Vagina (tissue), 2 donors: ENCODE results near the gene EGFL6. TPM values are rescaled to one million over a fixed set of nuclear protein-coding genes. Genes with fewer than 3 reads are reported as not detected.
"Not testable (repeated sequence)": the region's sequence is repeated elsewhere in the genome, so short reads cannot be mapped to it uniquely, and the experiment has no call there.

Experiments used
- DNase-seq, 2 donors: peaks; one replicate each; pipeline ENCODE4 v3.0.0-alpha.2; 2017; ENCODE audit errors: extremely low spot score in 2 of 2
- H3K27ac ChIP-seq: fragments of 200-600 bp; sonication (generic); one replicate; pipeline ENCODE4 v1.5.1; 2019
- H3K27me3 ChIP-seq: fragments of 200-600 bp; sonication (generic); one replicate; pipeline ENCODE4 v1.5.1; 2019
- H3K36me3 ChIP-seq, 2 donors: fragments of 200-600 bp; sonication (generic); one replicate each; pipeline ENCODE4 v1.5.1; 2017 to 2019
- H3K4me1 ChIP-seq: fragments of 200-600 bp; sonication (generic); one replicate; pipeline ENCODE4 v1.5.1; 2019
- H3K4me3 ChIP-seq, 2 donors: fragments of 200-600 bp; sonication (generic); 1 replicate in 1 of 2; 2 replicates in 1 of 2; pipeline ENCODE4 v1.5.1; 2016 to 2019
- H3K9me3 ChIP-seq: fragments of 200-600 bp; sonication (generic); one replicate; pipeline ENCODE4 v1.5.1; 2019
- POLR2A ChIP-seq, 2 donors: fragments of 450-650 bp; IDR thresholded peaks; one replicate each; pipeline ENCODE4 v1.6.1; 2017; ENCODE audit warnings: antibody characterized with exemption in 2 of 2, mild to moderate bottlenecking in 2 of 2, moderate library complexity in 2 of 2
- POLR2AphosphoS5 ChIP-seq, 2 donors: sonication (generic); formaldehyde crosslinking; IDR thresholded peaks; one replicate each; pipeline ENCODE4 v1.9.0; 2017; ENCODE audit warnings: antibody characterized with exemption in 2 of 2, mild to moderate bottlenecking in 2 of 2, low read depth in 1 of 2; ENCODE audit not compliant: insufficient read depth in 1 of 2
- intact Hi-C: fragments of 100-400 bp; cut with DNase I; formaldehyde crosslinking; loops from one replicate; pipeline ENCODE4 v1.15.1; 2023
- total RNA-seq: library from RNA; depleted of rRNA; stranded (reverse); fragments of >200 nt; gene quantifications from one replicate; pipeline ENCODE4 v1.2.3, GENCODE V29; 2016
- TF ChIP-seq, protein P1 (sequence below), 3 experiments: fragments of 450-650 bp in 2 of 3; fragments of 200-600 bp in 1 of 3; sonication (generic) in 1 of 3; IDR thresholded peaks; one replicate each; pipeline ENCODE4 v1.5.1; 2017 to 2019; ENCODE audit warnings: antibody characterized with exemption in 3 of 3, mild to moderate bottlenecking in 2 of 3, moderate library complexity in 2 of 3

EGFL6 gene
- total RNA-seq, 1 donor from 2014 or later, result 0.98 TPM

GRCh38 chrX:13614154-13614553 is 44.8 kb downstream of the EGFL6 start:
- no peak for DNase-seq
- H3K9me3 ChIP-seq, result no peaks in the 10 kb centered on the region
- intact Hi-C loops, result no loop called here
- H3K36me3 ChIP-seq, result no peaks in the 10 kb centered on the region
- no peaks in the 10 kb centered on the region for H3K27me3 ChIP-seq
- H3K4me3 ChIP-seq, result no peak overlapping the region
- no peaks in the 10 kb centered on the region for H3K4me1 ChIP-seq
- H3K27ac ChIP-seq, result no peak overlapping the region
- TF ChIP-seq, protein P1, sequence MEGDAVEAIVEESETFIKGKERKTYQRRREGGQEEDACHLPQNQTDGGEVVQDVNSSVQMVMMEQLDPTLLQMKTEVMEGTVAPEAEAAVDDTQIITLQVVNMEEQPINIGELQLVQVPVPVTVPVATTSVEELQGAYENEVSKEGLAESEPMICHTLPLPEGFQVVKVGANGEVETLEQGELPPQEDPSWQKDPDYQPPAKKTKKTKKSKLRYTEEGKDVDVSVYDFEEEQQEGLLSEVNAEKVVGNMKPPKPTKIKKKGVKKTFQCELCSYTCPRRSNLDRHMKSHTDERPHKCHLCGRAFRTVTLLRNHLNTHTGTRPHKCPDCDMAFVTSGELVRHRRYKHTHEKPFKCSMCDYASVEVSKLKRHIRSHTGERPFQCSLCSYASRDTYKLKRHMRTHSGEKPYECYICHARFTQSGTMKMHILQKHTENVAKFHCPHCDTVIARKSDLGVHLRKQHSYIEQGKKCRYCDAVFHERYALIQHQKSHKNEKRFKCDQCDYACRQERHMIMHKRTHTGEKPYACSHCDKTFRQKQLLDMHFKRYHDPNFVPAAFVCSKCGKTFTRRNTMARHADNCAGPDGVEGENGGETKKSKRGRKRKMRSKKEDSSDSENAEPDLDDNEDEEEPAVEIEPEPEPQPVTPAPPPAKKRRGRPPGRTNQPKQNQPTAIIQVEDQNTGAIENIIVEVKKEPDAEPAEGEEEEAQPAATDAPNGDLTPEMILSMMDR (IDR thresholded peaks at IDR 0.05), result no peak
- no peak for TF ChIP-seq POLR2AphosphoS5 (IDR thresholded peaks at IDR 0.05; ENCODE audit: insufficient read depth in 1 of 2, low read depth in 1 of 2)
- no peak for TF ChIP-seq POLR2A (IDR thresholded peaks at IDR 0.05)

GRCh38 chrX:13620207-13620606 is 50.8 kb downstream of the EGFL6 start:
- no peaks in the 10 kb centered on the region for H3K4me1 ChIP-seq
- no peaks in the 10 kb centered on the region for H3K36me3 ChIP-seq
- no peaks in the 10 kb centered on the region for H3K27me3 ChIP-seq
- no peak for TF ChIP-seq POLR2A (IDR thresholded peaks at IDR 0.05)
- TF ChIP-seq, protein P1 (IDR thresholded peaks at IDR 0.05), result no peak
- no peak for TF ChIP-seq POLR2AphosphoS5 (IDR thresholded peaks at IDR 0.05; ENCODE audit: insufficient read depth in 1 of 2, low read depth in 1 of 2)
- H3K9me3 ChIP-seq, result no peaks in the 10 kb centered on the region
- H3K4me3 ChIP-seq, result no peak overlapping the region
- H3K27ac ChIP-seq, result no peak overlapping the region
- no peak for DNase-seq
- intact Hi-C loops, result no loop called here

GRCh38 chrX:13622401-13622964 is 53.1 kb downstream of the EGFL6 start:
- H3K9me3 ChIP-seq, result no peaks in the 10 kb centered on the region
- TF ChIP-seq, protein P1 (IDR thresholded peaks at IDR 0.05), result no peak
- no peak for TF ChIP-seq POLR2AphosphoS5 (IDR thresholded peaks at IDR 0.05; ENCODE audit: insufficient read depth in 1 of 2, low read depth in 1 of 2)
- no peak for TF ChIP-seq POLR2A (IDR thresholded peaks at IDR 0.05)
- intact Hi-C loops, result no loop called here
- H3K36me3 ChIP-seq, result no peaks in the 10 kb centered on the region
- no peak overlapping the region for H3K4me3 ChIP-seq
- no peak overlapping the region for H3K27ac ChIP-seq
- no peaks in the 10 kb centered on the region for H3K4me1 ChIP-seq
- H3K27me3 ChIP-seq, result no peaks in the 10 kb centered on the region
- DNase-seq, result no peak

GRCh38 chrX:13627306-13627705 is 57.9 kb downstream of the EGFL6 start:
- Histone ChIP-seq H3K4me1 (no peaks in the 10 kb centered on the region), H3K27ac (no peak overlapping the region), H3K9me3 (no peaks in the 10 kb centered on the region), H3K36me3 (no peaks in the 10 kb centered on the region), H3K27me3 (no peaks in the 10 kb centered on the region), H3K4me3 (no peak overlapping the region)
- no peak for DNase-seq
- TF ChIP-seq, protein P1 (IDR thresholded peaks at IDR 0.05), result no peak
- intact Hi-C loops, result no loop called here

- H3K4me1 ChIP-seq, DNase-seq, H3K27ac ChIP-seq, H3K27me3 ChIP-seq, H3K4me3 ChIP-seq, intact Hi-C loops, H3K9me3 ChIP-seq, H3K36me3 ChIP-seq: not testable (repeated sequence)
These were observed 67.8 kb downstream of the EGFL6 start for GRCh38 chrX:13637224-13637623.

DNA sequence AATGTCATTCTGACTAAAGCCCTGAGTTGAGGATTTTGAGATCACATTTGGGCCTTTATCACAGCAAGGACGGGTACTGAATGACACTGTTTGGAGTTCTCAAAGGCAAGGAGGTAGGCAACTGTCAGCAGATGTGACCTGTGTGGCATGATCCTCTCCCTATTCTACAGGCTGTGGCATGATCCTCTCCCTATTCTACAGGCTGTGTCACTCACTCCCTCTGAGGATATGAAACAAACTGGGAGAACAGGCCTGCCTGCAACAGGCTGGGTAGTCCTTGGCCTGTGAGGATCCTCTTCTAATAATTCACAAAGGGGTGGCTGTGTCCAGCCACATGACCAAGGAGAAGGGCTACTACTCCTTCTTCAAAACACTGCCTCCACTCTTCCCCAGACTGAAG is 68.6 kb downstream of the EGFL6 start:
- H3K4me3 ChIP-seq, result no peak overlapping the region
- peaks cover 3% of the 10 kb centered on the region for H3K9me3 ChIP-seq
- no peaks in the 10 kb centered on the region for H3K27me3 ChIP-seq
- H3K36me3 ChIP-seq, result no peaks in the 10 kb centered on the region
- H3K27ac ChIP-seq, result no peak overlapping the region
- intact Hi-C loops, result no loop called here
- no peak for TF ChIP-seq POLR2AphosphoS5 (IDR thresholded peaks at IDR 0.05; ENCODE audit: insufficient read depth in 1 of 2, low read depth in 1 of 2)
- TF ChIP-seq, protein P1 (IDR thresholded peaks at IDR 0.05), result no peak
- TF ChIP-seq POLR2A (IDR thresholded peaks at IDR 0.05), result no peak
- no peak for DNase-seq
- no peaks in the 10 kb centered on the region for H3K4me1 ChIP-seq
